ENCODE results near the gene MIS18BP1. TPM values are rescaled to one million over a fixed set of nuclear protein-coding genes. Genes with fewer than 3 reads are reported as not detected.

MIS18BP1 gene
- total RNA-seq, 1 donor from 2014 or later: 9.4 TPM

DNA sequence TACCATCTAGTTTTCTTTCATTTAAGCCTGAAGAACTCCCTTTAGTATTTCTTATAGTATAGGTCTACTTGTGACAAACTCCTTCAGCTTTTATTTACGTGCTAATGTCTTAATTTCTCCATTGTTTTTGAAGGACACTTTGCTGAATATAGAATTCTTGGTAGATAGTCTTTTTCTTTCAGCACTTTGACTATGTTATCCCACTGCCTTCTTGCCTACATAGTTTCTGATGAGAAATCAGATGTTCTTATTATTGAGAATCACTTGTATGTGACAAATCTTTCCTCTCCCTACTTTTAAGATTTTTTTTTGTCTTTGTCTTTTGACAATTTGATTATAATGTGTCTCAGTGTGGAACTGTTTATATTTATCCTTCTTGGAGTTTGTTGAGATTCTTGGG, 5.1 kb upstream of the MIS18BP1 start:
- TF ChIP-seq, protein P1, sequence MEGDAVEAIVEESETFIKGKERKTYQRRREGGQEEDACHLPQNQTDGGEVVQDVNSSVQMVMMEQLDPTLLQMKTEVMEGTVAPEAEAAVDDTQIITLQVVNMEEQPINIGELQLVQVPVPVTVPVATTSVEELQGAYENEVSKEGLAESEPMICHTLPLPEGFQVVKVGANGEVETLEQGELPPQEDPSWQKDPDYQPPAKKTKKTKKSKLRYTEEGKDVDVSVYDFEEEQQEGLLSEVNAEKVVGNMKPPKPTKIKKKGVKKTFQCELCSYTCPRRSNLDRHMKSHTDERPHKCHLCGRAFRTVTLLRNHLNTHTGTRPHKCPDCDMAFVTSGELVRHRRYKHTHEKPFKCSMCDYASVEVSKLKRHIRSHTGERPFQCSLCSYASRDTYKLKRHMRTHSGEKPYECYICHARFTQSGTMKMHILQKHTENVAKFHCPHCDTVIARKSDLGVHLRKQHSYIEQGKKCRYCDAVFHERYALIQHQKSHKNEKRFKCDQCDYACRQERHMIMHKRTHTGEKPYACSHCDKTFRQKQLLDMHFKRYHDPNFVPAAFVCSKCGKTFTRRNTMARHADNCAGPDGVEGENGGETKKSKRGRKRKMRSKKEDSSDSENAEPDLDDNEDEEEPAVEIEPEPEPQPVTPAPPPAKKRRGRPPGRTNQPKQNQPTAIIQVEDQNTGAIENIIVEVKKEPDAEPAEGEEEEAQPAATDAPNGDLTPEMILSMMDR (IDR thresholded peaks at IDR 0.05; ENCODE audit: insufficient read depth, low read length, poor library complexity, severe bottlenecking): no peak
- no peak overlapping the region for H3K4me3 ChIP-seq (ENCODE audit: low read depth, low read length)
- no peaks in the 10 kb centered on the region for H3K36me3 ChIP-seq (ENCODE audit: control insufficient read depth, insufficient read depth, low read length)
- DNase-seq (ENCODE audit: low read depth): no peak
- no peaks in the 10 kb centered on the region for H3K27me3 ChIP-seq (ENCODE audit: control insufficient read depth, insufficient read depth, low read length)

GRCh38 chr14:45254771-45255170, 1.8 kb upstream of the MIS18BP1 start:
- Histone ChIP-seq H3K27me3 (ENCODE audit: control insufficient read depth, insufficient read depth, low read length) (no peaks in the 10 kb centered on the region), H3K4me3 (ENCODE audit: low read depth, low read length) (no peak overlapping the region), H3K36me3 (ENCODE audit: control insufficient read depth, insufficient read depth, low read length) (no peaks in the 10 kb centered on the region)
- TF ChIP-seq, protein P1 (IDR thresholded peaks at IDR 0.05; ENCODE audit: insufficient read depth, low read length, poor library complexity, severe bottlenecking): no peak
- DNase-seq (ENCODE audit: low read depth): no peak

DNA sequence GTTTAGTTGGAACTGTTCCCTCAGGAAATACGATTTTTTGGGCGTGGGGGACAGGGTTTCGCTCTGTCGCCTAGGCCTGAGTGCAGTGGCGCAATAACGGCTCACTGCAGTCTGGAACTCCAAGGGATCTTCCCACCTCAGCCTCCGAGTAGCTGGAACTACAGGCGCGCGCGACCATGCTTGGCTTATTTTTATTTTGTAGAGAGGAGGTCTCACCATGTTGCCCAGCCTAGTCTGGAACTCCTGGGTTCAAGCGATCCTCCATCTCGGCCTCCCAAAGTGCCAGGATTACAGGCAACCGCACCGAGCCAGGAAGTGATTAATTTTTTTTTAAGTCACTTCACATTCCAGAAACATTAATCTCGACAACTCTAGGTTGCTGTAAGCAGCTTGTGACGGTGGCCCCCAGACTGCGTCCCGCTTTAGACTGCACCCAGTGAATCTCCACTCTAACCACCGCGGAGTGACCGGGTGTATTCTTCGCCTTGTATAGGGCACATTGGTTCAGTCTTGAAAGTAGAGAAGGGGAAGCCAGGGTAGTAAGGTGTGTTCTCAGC, 830 bp upstream of the MIS18BP1 start:
- TF ChIP-seq, protein P1 (IDR thresholded peaks at IDR 0.05; ENCODE audit: insufficient read depth, low read length, poor library complexity, severe bottlenecking): no peak
- H3K27me3 ChIP-seq (ENCODE audit: control insufficient read depth, insufficient read depth, low read length): no peaks in the 10 kb centered on the region
- no peaks in the 10 kb centered on the region for H3K36me3 ChIP-seq (ENCODE audit: control insufficient read depth, insufficient read depth, low read length)
- no peak for DNase-seq (ENCODE audit: low read depth)
- peak overlapping the region; percentile 96 for H3K4me3 ChIP-seq (ENCODE audit: low read depth, low read length)

GRCh38 chr14:45252366-45253069, 484 bp downstream of the MIS18BP1 start:
- no peak for DNase-seq (ENCODE audit: low read depth)
- TF ChIP-seq, protein P1 (IDR thresholded peaks at IDR 0.05; ENCODE audit: insufficient read depth, low read length, poor library complexity, severe bottlenecking): no peak
- Histone ChIP-seq H3K27me3 (ENCODE audit: control insufficient read depth, insufficient read depth, low read length) (no peaks in the 10 kb centered on the region), H3K36me3 (ENCODE audit: control insufficient read depth, insufficient read depth, low read length) (no peaks in the 10 kb centered on the region), H3K4me3 (ENCODE audit: low read depth, low read length) (peak overlapping the region; percentile 96)

DNA sequence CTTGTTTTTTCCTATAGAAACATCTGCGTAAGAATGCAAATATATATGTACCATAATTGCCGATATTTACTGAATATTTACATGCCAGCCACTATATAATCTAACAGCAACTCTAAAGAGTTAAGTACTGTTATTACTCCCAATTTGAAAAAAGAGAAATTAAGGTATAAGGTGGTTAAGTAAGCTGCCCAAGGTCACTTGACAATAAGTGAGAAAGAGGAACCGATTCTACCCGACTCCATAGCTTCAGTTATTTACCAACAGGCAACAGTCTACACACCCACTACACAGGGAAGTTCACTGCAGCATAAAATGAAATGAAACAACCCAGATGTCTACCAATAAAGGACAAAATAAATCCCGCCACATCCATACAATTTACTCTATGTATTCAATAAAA, 1.1 kb downstream of the MIS18BP1 start:
- Histone ChIP-seq H3K36me3 (ENCODE audit: control insufficient read depth, insufficient read depth, low read length) (no peaks in the 10 kb centered on the region), H3K4me3 (ENCODE audit: low read depth, low read length) (peak overlapping the region; percentile 96), H3K27me3 (ENCODE audit: control insufficient read depth, insufficient read depth, low read length) (no peaks in the 10 kb centered on the region)
- DNase-seq (ENCODE audit: low read depth): no peak
- TF ChIP-seq, protein P1 (IDR thresholded peaks at IDR 0.05; ENCODE audit: insufficient read depth, low read length, poor library complexity, severe bottlenecking): no peak
